SU-DHL-6 (cell line): ENCODE measurements around the gene FOXP4.

Source experiments
- EZH2phosphoT487 ChIP-seq: fragments of 200-600 bp; sonication (generic), shearing (Covaris generic); conservative IDR thresholded peaks from 2 replicates; pipeline ENCODE4 v1.6.1; 2018; ENCODE audit warnings: mild to moderate bottlenecking, antibody characterized with exemption, low read length, moderate library complexity, mixed read lengths
- TF ChIP-seq, protein P1 (sequence below): fragments of 200-600 bp; sonication (generic); IDR thresholded peaks from one replicate; pipeline ENCODE4 v1.5.1; 2017; ENCODE audit warnings: antibody characterized with exemption, mild to moderate bottlenecking, low read length, moderate library complexity; ENCODE audit not compliant: insufficient read depth, poor library complexity, severe bottlenecking

DNA sequence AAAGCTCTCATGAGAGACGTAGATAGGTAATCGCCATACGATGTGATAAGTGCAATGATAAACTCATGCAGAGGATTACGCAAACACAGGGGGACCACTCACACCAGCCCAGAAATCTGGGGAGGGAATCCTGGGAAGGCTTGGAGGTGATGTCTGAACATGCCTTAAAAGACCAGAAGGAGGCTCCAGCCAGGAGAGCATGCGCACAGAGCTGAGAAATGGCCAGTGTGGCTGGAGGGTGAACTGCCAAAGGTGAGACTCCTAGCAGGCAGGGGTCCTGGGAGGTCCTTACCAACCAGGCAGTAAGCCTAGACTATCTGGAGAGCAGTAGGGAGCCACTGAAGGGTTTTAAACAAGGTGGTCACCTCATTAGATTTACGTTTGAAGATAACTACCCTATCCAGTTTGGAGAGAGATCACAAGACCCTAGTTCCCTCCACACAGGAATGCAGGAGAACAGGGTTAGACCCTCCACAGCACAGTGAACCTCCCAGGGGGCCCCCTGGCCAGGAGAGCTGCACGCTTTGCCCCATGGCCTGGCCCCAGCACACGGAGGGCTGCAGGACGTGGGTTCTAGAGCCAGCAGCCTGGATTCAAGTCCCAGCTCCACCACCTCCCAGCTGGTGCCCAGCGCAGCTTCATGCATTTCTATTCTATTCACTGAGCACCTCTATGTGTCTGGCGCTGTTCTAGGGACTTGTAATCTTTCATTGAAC lies 105.2 kb downstream of the FOXP4 start:
- TF ChIP-seq, protein P1, sequence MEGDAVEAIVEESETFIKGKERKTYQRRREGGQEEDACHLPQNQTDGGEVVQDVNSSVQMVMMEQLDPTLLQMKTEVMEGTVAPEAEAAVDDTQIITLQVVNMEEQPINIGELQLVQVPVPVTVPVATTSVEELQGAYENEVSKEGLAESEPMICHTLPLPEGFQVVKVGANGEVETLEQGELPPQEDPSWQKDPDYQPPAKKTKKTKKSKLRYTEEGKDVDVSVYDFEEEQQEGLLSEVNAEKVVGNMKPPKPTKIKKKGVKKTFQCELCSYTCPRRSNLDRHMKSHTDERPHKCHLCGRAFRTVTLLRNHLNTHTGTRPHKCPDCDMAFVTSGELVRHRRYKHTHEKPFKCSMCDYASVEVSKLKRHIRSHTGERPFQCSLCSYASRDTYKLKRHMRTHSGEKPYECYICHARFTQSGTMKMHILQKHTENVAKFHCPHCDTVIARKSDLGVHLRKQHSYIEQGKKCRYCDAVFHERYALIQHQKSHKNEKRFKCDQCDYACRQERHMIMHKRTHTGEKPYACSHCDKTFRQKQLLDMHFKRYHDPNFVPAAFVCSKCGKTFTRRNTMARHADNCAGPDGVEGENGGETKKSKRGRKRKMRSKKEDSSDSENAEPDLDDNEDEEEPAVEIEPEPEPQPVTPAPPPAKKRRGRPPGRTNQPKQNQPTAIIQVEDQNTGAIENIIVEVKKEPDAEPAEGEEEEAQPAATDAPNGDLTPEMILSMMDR, result no peak
- no peak for TF ChIP-seq EZH2phosphoT487
